ENCODE data around the gene KLK12.
"Not testable (repeated sequence)": the region's sequence is repeated elsewhere in the genome, so short reads cannot be mapped to it uniquely, and the experiment has no call there.

The KLK12 gene

GRCh38 chr19:51015691-51016267 lies 19.0 kb downstream of the KLK12 start:
- no peak for DNase-seq (ENCODE audit: low spot score)

DNA sequence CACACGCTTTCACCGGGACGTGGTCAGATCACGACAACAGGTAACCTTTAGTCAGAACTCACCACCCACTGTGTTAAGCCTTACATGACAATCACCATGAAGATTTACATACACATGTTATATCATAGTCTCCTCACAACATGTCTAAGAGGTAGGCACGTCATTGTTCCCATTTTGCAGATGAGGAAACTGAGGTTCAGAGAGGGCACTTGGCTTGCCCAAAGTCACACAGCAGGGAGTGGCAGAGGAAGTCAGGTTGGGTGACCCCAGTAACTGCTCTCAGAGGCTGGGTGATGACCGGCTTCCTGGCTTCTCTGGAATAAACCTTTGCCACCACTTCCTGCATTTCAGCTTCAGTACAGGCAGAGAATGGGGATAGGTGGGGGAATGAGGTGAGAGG lies 20.6 kb downstream of the KLK12 start:
- DNase-seq (ENCODE audit: low spot score) = no peak

GRCh38 chr19:51012661-51013190 lies 22.1 kb downstream of the KLK12 start:
- peak; percentile 52 for DNase-seq (ENCODE audit: low spot score)

GRCh38 chr19:51010066-51010795 lies 24.6 kb downstream of the KLK12 start:
- no peak for DNase-seq (ENCODE audit: low spot score)

DNA sequence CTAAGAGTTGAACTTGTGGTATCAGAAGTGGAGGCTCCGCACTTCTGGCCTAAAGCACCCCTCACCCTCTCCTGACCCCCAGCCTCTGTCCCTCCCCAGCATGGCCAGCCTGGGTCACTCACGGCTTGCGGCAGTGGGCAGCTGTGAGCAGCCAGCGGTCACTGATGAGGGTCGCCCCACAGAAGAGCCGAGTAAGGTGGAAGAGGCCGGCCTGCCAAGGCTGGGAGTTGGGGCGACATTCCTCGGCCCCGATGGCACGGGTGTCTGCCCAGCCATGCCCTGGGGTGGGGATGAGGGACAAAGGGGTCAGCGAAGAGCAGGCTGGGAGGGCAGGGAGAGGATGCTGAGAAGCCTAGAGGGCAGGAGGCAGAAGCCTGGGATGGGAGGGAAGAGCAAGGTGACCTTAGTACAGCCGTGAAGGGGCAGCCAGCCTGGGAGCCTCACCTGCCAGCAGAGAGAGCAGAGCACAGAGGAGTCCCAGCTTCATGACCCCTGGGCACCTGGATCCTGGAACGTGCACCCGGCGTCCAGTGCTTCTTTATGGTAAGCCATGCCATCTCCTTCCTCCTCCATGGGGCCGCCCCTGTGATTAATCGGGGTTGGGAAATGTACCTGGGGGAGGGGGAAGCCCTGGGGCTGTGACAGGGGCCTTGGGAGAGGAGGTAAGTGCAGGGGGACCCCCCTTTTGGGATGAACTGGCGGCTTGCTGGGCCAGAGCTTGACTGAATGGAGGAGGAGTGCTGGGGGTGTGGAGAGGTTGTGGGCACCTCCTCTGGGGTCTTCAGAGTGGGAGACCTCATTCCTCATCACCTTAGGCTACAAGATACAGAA lies 25.5 kb downstream of the KLK12 start:
- DNase-seq (ENCODE audit: low spot score) = no peak

DNA sequence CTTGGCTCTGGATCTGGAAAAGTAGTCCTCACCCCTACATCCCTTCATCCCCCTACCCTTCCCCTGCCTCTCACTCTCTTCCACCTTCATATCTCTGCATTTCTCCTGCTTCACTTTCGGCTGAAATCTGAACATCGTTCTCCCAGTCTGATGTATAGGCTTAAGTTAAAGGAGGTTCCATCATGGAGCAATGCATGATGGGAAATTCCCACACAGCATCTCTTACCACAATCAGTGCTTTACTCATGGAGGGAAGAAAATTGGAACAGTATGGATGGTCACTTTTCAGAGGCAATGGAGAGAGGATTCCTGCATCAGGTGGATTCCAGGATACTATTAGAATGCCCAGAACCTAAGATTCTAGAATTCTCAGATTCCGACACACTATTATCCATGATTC lies 27.3 kb downstream of the KLK12 start:
- DNase-seq (ENCODE audit: low spot score) = no peak

GRCh38 chr19:51006406-51006805 lies 28.4 kb downstream of the KLK12 start:
- DNase-seq (ENCODE audit: low spot score) = no peak

GRCh38 chr19:51005248-51005647 lies 29.6 kb downstream of the KLK12 start:
- no peak for DNase-seq (ENCODE audit: low spot score)

DNA sequence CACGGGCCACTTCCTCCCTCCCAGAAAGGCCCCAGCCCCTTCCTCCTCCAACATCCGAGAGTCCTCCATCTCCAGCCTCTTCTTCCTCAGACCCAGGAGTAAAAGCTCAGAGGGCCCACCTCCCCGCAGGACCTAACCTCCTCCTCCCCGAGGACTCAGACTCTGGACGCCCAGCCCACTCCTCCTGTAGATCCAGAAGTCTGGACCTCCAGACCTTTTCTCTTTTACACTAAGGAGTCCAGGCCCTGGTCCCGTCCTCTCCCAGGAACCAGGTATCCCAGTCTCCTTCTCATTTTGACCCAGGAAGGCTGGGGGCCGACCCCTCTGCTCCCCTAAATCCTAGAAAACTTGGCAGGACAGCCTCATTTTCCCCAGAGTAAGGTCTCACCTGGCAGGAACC lies 31.5 kb downstream of the KLK12 start:
- DNase-seq (ENCODE audit: low spot score) = no peak

DNA sequence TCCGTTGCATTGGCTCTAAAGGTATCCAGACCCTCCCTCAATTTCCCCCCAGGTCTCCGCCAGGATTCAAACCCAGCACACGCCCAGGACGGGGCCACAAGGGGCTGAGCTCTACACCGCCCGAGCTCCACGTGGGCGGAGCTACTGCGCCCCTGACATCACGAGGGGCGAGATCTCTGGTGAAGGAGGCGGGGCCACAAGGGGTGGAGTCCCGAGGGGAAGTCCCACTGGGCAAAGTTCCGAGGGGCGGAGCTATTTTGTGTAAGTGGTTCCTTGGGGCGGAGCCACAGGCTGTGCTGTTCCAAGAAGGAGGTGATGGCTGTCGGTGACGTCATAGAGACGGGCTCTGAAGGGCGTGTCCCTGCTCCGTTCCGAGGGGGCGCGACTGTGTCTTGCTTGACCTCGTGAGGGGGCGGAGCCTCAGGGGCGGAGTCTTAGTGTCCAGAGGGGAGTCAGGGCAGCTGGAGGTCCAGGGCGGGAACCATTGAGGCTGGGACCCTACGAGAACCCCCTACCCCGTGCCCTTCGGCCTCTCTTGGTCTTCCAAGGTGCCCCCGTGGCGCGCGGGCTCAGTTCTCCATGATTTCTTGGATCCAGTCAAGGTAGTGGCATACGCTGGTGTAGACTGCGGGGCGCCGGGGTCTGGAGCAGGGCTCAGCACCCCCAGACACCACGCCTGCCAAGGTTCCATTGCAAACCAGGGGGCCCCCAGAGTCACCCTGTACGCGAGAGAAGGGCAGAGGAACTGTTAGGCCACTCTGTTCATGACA lies 32.1 kb downstream of the KLK12 start:
- DNase-seq (ENCODE audit: low spot score) = peak; percentile 80

- no peak for DNase-seq (ENCODE audit: low spot score)
Measured at GRCh38 chr19:51002089-51002532, 32.7 kb downstream of the KLK12 start.

DNA sequence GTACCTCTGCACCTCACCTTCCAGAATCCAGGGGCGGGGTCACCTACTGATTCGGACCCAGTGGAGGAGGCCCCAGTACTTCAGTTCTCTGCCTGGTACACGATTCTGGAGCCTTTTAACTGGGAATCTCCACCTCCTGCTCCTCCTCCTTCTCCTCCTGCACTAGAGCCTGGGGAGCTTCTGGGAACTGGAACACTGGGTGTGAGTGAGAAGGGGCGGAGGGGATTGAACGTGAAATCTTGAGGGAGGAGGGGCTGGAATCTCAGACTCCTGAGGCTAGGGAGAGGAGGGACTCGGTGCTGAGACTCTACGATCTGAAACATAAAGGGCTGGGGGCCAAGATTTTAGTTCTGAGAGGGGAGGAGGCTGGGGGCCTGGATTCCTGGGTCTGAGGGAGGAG lies 33.3 kb downstream of the KLK12 start, which contains the start of gene KLK8:
Gene KLK8, minus strand, starts transcription at position 90 of the 400 bp plus-strand sequence. CDS start 437 bp downstream, outside the sequence.
- DNase-seq (ENCODE audit: low spot score) = no peak

DNA sequence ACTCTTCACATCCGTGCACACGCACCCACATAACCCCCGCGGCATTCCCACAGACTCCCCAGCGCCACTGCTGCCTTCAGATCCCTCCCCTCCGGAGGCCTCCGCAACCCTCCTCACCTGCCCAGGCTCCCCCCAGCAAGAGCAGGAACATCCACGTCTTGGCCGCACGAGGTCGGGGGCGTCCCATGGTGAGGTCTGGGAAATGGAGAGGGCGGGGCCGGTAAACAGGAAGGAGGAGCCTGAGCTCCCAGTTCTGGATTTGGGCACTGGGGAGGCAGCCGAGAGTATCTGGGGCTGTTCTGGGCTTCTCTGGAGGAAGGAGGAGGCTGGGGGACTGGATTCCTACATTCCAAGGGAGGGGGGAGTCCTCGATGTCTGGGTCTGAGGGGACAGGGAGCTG lies 33.8 kb downstream of the KLK12 start:
- no peak for DNase-seq (ENCODE audit: low spot score)

- DNase-seq (ENCODE audit: low spot score) = no peak
Measured at GRCh38 chr19:51000426-51000825, 34.4 kb downstream of the KLK12 start.

- DNase-seq (ENCODE audit: low spot score) = no peak
Measured at GRCh38 chr19:50998686-50999085, 36.1 kb downstream of the KLK12 start.

- DNase-seq (ENCODE audit: low spot score) = no peak
Measured at GRCh38 chr19:50998061-50998460, 36.7 kb downstream of the KLK12 start.

GRCh38 chr19:50994129-50994528 lies 40.7 kb downstream of the KLK12 start:
- peak; percentile 45 for DNase-seq (ENCODE audit: low spot score)

DNA sequence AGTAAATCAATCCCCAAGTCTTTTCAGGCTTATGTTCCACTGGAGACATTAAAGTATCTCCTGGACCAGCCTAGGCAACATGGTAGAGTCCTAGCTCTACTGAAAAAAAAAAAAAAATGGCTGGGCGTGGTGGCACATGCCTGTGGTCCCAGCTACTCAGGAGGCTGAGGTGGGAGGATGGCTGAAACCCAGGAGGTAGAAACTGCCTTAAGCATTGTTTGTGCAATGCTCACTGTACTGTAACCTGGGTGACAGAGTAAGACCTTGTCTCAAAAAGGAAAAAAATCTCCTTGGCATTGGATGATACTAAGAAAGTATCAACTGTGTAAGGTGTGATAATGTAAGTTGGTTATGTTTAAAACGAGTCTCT lies 42.2 kb downstream of the KLK12 start:
- DNase-seq (ENCODE audit: low spot score) = no peak

- not testable (repeated sequence) for DNase-seq (ENCODE audit: low spot score)
Measured at GRCh38 chr19:50984416-50984815, 50.4 kb downstream of the KLK12 start.

- DNase-seq (ENCODE audit: low spot score) = no peak
Measured at GRCh38 chr19:50983625-50984292, 51.0 kb downstream of the KLK12 start, which contains the start of gene KLK7. TSS of gene KLK7 (minus strand) at chr19:50983917. CDS start at chr19:50982399, 1,518 bp downstream.

- DNase-seq (ENCODE audit: low spot score) = no peak
Measured at GRCh38 chr19:50982186-50982585, 52.6 kb downstream of the KLK12 start.

All from RKO (cell line).